A549 (cell line): ENCODE results near the gene DHX34. TPM values are rescaled to one million over a fixed set of nuclear protein-coding genes. Genes with fewer than 3 reads are reported as not detected.

Experiments
- ATAC-seq, 2 experiments: fragments of 200-7000 bp in 1 of 2; fragments of >200 bp in 1 of 2; cut with Nextera tagmentation in 1 of 2; cut with Tn5 transposase in 1 of 2; 3 replicates each; pipeline versions ENCODE4 v1.8.0 to v1.9.1; 2018 to 2020; ENCODE audit warnings: mild to moderate bottlenecking in 1 of 2, moderate library complexity in 1 of 2
- CTCF ChIA-PET: fragments of 300-600 bp; sonication (Branson Sonifier 250); formaldehyde crosslinking; extraction: SDS; loops from one replicate; lab custom pipeline; 2021; ENCODE audit warnings: antibody characterized with exemption, inconsistent platforms; lab: Yijun Ruan, JAX
- POLR2A ChIA-PET: fragments of 350-600 bp; formaldehyde crosslinking; extraction: SDS; loops from one replicate; lab custom pipeline; 2021; ENCODE audit warnings: antibody characterized with exemption, inconsistent platforms; lab: Yijun Ruan, JAX
- DNase-seq, 2 experiments: peaks; one replicate each; pipeline versions ENCODE4 v3.0.0 to v3.0.0-alpha.2; 2011 to 2016; ENCODE audit warnings: low read depth in 1 of 2, low spot score in 1 of 2
- FAIRE-seq: peaks from 2 replicates; lab custom pipeline; 2011; peaks lifted over from hg19 to GRCh38; lab: Jason Lieb, UNC
- H3K27ac ChIP-seq, 2 experiments: fragments of >200 bp; sonication (Bioruptor Twin); formaldehyde crosslinking; 3 replicates each; pipeline ENCODE4 v1.5.1; 2016 to 2017
- H3K4me1 ChIP-seq: fragments of >200 bp; sonication (Bioruptor Twin); formaldehyde crosslinking; 3 replicates; pipeline ENCODE4 v1.6.1; 2016
- H3K4me2 ChIP-seq: fragments of >200 bp; sonication (Bioruptor Twin); formaldehyde crosslinking; 3 replicates; pipeline ENCODE4 v1.6.1; 2016
- H3K4me3 ChIP-seq: fragments of >200 bp; sonication (Bioruptor Twin); formaldehyde crosslinking; 3 replicates; pipeline ENCODE4 v1.5.1; 2016
- H3K9me3 ChIP-seq: fragments of >200 bp; sonication (Bioruptor Twin); formaldehyde crosslinking; 3 replicates; pipeline ENCODE4 v1.6.1; 2016
- CHD4 ChIP-seq: fragments of 200-600 bp; sonication (generic); IDR thresholded peaks from 2 replicates; pipeline ENCODE4 v1.6.1; 2016; ENCODE audit warnings: antibody characterized with exemption, mild to moderate bottlenecking, borderline replicate concordance
- EHF ChIP-seq: fragments of 250-450 bp; sonication (Bioruptor Pico); IDR thresholded peaks from 2 replicates; pipeline ENCODE4 v1.5.0; 2020; ENCODE audit warnings: mild to moderate bottlenecking
- EP300 ChIP-seq, 2 experiments: fragments of >200 bp; sonication (Bioruptor Twin); formaldehyde crosslinking; IDR thresholded peaks; 2 replicates in 1 of 2; 3 replicates in 1 of 2; pipeline ENCODE4 v1.6.1; 2016 to 2017
- ESRRA ChIP-seq: fragments of 150-350 bp; IDR thresholded peaks from 2 replicates; pipeline ENCODE4 v1.6.1; 2014; ENCODE audit warnings: mild to moderate bottlenecking, low read length, borderline replicate concordance
- FOSL2 ChIP-seq, 2 experiments: fragments of 450-650 bp in 1 of 2; fragments of >200 bp in 1 of 2; sonication (Bioruptor Twin) in 1 of 2; formaldehyde crosslinking; IDR thresholded peaks; 2 replicates each; pipeline versions ENCODE4 v1.5.0 to v1.6.1; 2016 to 2020; ENCODE audit warnings: mild to moderate bottlenecking in 1 of 2, moderate library complexity in 1 of 2
- FOXS1 ChIP-seq: fragments of 250-450 bp; sonication (Bioruptor Pico); IDR thresholded peaks from 2 replicates; pipeline ENCODE4 v1.5.0; 2020; ENCODE audit warnings: mild to moderate bottlenecking, moderate library complexity
- GATA3 ChIP-seq: IDR thresholded peaks from 2 replicates; pipeline ENCODE4 v1.6.1; 2012; ENCODE audit warnings: borderline replicate concordance
- HDAC2 ChIP-seq: fragments of 200-600 bp; sonication (generic); IDR thresholded peaks from 2 replicates; pipeline ENCODE4 v1.6.1; 2016
- HEYL ChIP-seq: fragments of 250-450 bp; sonication (Bioruptor Pico); IDR thresholded peaks from 2 replicates; pipeline ENCODE4 v1.8.0; 2021; ENCODE audit warnings: mild to moderate bottlenecking, moderate library complexity
- HOXB13 ChIP-seq: fragments of 250-450 bp; sonication (Bioruptor Pico); IDR thresholded peaks from 2 replicates; pipeline ENCODE4 v1.5.0; 2020; ENCODE audit warnings: low read depth, mild to moderate bottlenecking, moderate library complexity
- HOXB5 ChIP-seq: fragments of 250-450 bp; sonication (Bioruptor Pico); IDR thresholded peaks from 2 replicates; pipeline ENCODE4 v1.5.0; 2020; ENCODE audit warnings: mild to moderate bottlenecking, moderate library complexity
- JUN ChIP-seq, 2 experiments: fragments of >200 bp; sonication (Bioruptor Twin); formaldehyde crosslinking; IDR thresholded peaks; 2 replicates in 1 of 2; 3 replicates in 1 of 2; pipeline ENCODE4 v1.6.1; 2016 to 2017
- KDM5A ChIP-seq: fragments of 200-600 bp; sonication (generic); IDR thresholded peaks from 2 replicates; pipeline ENCODE4 v1.6.1; 2016; ENCODE audit warnings: antibody characterized with exemption, mild to moderate bottlenecking
- MAFK ChIP-seq: fragments of 450-650 bp; IDR thresholded peaks from 2 replicates; pipeline ENCODE4 v1.6.1; 2014; ENCODE audit not compliant: partially characterized antibody
- NFE2L2 ChIP-seq: fragments of 150-350 bp; conservative IDR thresholded peaks from 2 replicates; pipeline ENCODE4 v1.6.1; 2014; ENCODE audit warnings: low read length
- NR3C1 ChIP-seq: fragments of >200 bp; sonication (Bioruptor Twin); formaldehyde crosslinking; IDR thresholded peaks from 3 replicates; pipeline ENCODE4 v1.6.1; 2017
- POLR2A ChIP-seq: IDR thresholded peaks from 2 replicates; pipeline ENCODE4 v1.6.1; 2012; ENCODE audit warnings: mild to moderate bottlenecking, low read length
- POLR2AphosphoS2 ChIP-seq: conservative IDR thresholded peaks from 2 replicates; pipeline ENCODE4 v1.6.1; 2012; ENCODE audit warnings: low read length, improper control_type of control experiment, inconsistent platforms
- RARB ChIP-seq: fragments of 250-450 bp; sonication (Bioruptor Pico); IDR thresholded peaks from 2 replicates; pipeline ENCODE4 v1.8.0; 2021; ENCODE audit warnings: mild to moderate bottlenecking, moderate library complexity
- REST ChIP-seq: fragments of 200-600 bp; sonication (generic); IDR thresholded peaks from 2 replicates; pipeline ENCODE4 v1.6.1; 2016; ENCODE audit warnings: antibody characterized with exemption, mild to moderate bottlenecking, moderate library complexity
- RFX5 ChIP-seq: fragments of 450-650 bp; IDR thresholded peaks from 2 replicates; pipeline ENCODE4 v1.7.1; 2014; ENCODE audit warnings: antibody characterized with exemption, mild to moderate bottlenecking, moderate library complexity
- SMC3 ChIP-seq: fragments of >200 bp; sonication (Bioruptor Twin); formaldehyde crosslinking; IDR thresholded peaks from 3 replicates; pipeline ENCODE4 v1.6.1; 2018; ENCODE audit warnings: inconsistent platforms
- TP53 ChIP-seq: fragments of 250-450 bp; sonication (Bioruptor Pico); IDR thresholded peaks from 2 replicates; pipeline ENCODE4 v1.5.0; 2021; ENCODE audit warnings: mild to moderate bottlenecking, moderate library complexity
- ZFP36 ChIP-seq: fragments of 450-650 bp; IDR thresholded peaks from 2 replicates; pipeline ENCODE4 v1.6.1; 2014; ENCODE audit warnings: borderline replicate concordance; ENCODE audit not compliant: partially characterized antibody
- WGBS: methylation state at CpG from one replicate; pipeline ENCODE4 v1.1.6; 2017; ENCODE audit errors: missing lambda C conversion rate; 5-methylcytosine and 5-hydroxymethylcytosine counted together
- polyA plus RNA-seq, 4 experiments: library from polyadenylated mRNA; depleted of rRNA in 3 of 4; stranded (reverse); fragments of >200 nt; fragmentation: RNase III in 1 of 4; extraction: RNeasy Plus Mini Kit Qiagen cat#74134 plus additional on column Dnase treatment in 1 of 4; gene quantifications; 2 replicates in 3 of 4; 3 replicates in 1 of 4; pipeline ENCODE4 v1.2.3, GENCODE V29; 2011 to 2017
- TF ChIP-seq, protein P1 (sequence below): fragments of 250-450 bp; sonication (Bioruptor Pico); IDR thresholded peaks from 2 replicates; pipeline ENCODE4 v1.5.0; 2021; ENCODE audit warnings: mild to moderate bottlenecking, moderate library complexity, borderline replicate concordance
- TF ChIP-seq, protein P2 (sequence below): fragments of 450-650 bp; IDR thresholded peaks from 2 replicates; pipeline ENCODE4 v1.6.1; 2014; ENCODE audit warnings: antibody characterized with exemption
- TF ChIP-seq, protein P3 (sequence below): IDR thresholded peaks from 2 replicates; pipeline ENCODE4 v1.6.1; 2012

The DHX34 gene
- polyA plus RNA-seq, 2 of the 4 experiments (the other 2 are of a cell fraction), result 12.4 to 24.5 TPM

DNA sequence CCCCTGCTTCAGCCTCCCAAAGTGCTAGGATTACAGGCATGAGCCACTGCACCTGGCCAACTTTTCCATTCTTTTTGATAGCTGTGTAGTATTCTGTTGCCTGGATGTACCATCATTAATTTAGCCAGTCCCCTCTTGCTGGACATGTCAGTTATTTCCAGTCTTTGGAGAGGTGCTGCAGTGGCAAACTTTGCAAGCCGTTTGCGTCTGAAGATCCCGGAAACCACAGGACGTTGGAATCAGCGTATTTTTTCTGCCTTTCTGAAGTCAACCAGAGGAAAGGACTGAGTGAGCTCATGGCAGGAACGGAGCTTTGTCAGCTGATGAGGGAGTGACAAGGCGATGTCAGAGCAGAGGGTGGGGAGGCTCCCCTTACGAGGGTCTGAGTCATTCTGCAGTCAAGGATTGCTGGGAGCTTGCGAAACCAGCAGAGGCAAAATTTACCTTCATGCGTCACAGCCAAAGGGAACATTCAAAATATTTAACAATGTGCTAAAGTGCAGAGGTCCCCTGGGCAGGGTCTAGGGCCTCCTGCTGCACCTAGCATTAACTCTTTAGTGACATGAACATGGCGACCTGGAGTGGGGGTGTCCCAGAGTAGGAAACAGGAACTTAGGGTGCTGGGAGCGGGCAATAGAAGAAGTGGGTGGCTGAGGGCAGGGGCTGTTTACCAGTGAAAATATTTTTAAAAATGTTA, 33.8 kb upstream of the DHX34 start (continued):
- TF ChIP-seq, protein P1, sequence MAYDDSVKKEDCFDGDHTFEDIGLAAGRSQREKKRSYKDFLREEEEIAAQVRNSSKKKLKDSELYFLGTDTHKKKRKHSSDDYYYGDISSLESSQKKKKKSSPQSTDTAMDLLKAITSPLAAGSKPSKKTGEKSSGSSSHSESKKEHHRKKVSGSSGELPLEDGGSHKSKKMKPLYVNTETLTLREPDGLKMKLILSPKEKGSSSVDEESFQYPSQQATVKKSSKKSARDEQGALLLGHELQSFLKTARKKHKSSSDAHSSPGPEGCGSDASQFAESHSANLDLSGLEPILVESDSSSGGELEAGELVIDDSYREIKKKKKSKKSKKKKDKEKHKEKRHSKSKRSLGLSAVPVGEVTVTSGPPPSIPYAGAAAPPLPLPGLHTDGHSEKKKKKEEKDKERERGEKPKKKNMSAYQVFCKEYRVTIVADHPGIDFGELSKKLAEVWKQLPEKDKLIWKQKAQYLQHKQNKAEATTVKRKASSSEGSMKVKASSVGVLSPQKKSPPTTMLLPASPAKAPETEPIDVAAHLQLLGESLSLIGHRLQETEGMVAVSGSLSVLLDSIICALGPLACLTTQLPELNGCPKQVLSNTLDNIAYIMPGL (CRISPR knock-in tag), result no peak
- TF ChIP-seq POLR2A (no peak), HOXB13 (CRISPR knock-in tag) (peak; percentile 67; the same call in 1 of the 2 replicates), JUN (IDR thresholded peaks at IDR 0.05) (peak; percentile 95 to 99), GATA3 (peak; percentile 94), EHF (CRISPR knock-in tag) (no peak), FOSL2 (IDR thresholded peaks at IDR 0.05) (peak; percentile 98), FOSL2 (CRISPR knock-in tag; IDR thresholded peaks at IDR 0.05) (peak; percentile 99), ESRRA (0 out of 2 replicates have a peak, but pooled peaks have one; percentile 23)

GRCh38 chr19:47316513-47316912, 32.6 kb upstream of the DHX34 start:
- WGBS, result 75% methylated on average over 4 of the region's 4 CpGs
- CTCF ChIA-PET, result interaction anchor here (1.2 to 7.1 kb wide), 6 partner anchors 10 to 75 kb away, joined by 4 to 73 read pairs (median 6); partner anchors contain the start of gene DHX34

GRCh38 chr19:47319923-47320871, 28.9 kb upstream of the DHX34 start:
- FAIRE-seq (no peak), ATAC-seq (no peak)
- TF ChIP-seq NR3C1 (no peak), ZFP36 (no peak), POLR2AphosphoS2 (no peak), KDM5A (no peak), TP53 (no peak), MAFK (no peak), REST (no peak), SMC3 (no peak), CHD4 (no peak), EP300 (IDR thresholded peaks at IDR 0.05) (no peak), FOSL2 (IDR thresholded peaks at IDR 0.05) (no peak), FOSL2 (CRISPR knock-in tag; IDR thresholded peaks at IDR 0.05) (no peak), RARB (CRISPR knock-in tag) (no peak), HOXB5 (no peak), NFE2L2 (no peak), EHF (CRISPR knock-in tag) (no peak), FOXS1 (CRISPR knock-in tag) (no peak)
- TF ChIP-seq, protein P2, sequence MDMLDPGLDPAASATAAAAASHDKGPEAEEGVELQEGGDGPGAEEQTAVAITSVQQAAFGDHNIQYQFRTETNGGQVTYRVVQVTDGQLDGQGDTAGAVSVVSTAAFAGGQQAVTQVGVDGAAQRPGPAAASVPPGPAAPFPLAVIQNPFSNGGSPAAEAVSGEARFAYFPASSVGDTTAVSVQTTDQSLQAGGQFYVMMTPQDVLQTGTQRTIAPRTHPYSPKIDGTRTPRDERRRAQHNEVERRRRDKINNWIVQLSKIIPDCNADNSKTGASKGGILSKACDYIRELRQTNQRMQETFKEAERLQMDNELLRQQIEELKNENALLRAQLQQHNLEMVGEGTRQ, result no peak

More at GRCh38 chr19:47316513-47316912, 32.6 kb upstream of the DHX34 start:
- Histone ChIP-seq H3K9me3 (peaks cover 18% of the 10 kb centered on the region), H3K27ac (peak overlapping the region; percentile 67 to 81; a peak in 5 of 6 replicates), H3K4me3 (no peak overlapping the region), H3K4me1 (peaks cover 19% of the 10 kb centered on the region), H3K4me2 (no peak overlapping the region)
- DNase-seq, result no peak
- FAIRE-seq, result no peak
- POLR2A ChIA-PET, result interaction anchor here (0.7 to 2.4 kb wide), 2 partner anchors 32 to 43 kb away, joined by 4 to 21 read pairs; partner anchors contain the start of gene DHX34
- no peak for ATAC-seq
- TF ChIP-seq, protein P3, sequence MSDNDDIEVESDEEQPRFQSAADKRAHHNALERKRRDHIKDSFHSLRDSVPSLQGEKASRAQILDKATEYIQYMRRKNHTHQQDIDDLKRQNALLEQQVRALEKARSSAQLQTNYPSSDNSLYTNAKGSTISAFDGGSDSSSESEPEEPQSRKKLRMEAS, result peak; percentile 64
- TF ChIP-seq HEYL (0 out of 2 replicates have a peak, but pooled peaks have one; percentile 46), RFX5 (no peak), HDAC2 (no peak)

More at GRCh38 chr19:47319923-47320871, 28.9 kb upstream of the DHX34 start:
- POLR2A ChIA-PET, result no interaction called here
- peaks cover 5% of the 10 kb centered on the region for H3K9me3 ChIP-seq
- H3K4me3 ChIP-seq, result no peak overlapping the region
- H3K4me2 ChIP-seq, result no peak overlapping the region
- CTCF ChIA-PET, result interaction anchor here (0.6 to 1.7 kb wide), 5 partner anchors 14 to 445 kb away, joined by 3 to 11 read pairs (median 5); partner anchors contain the start of gene DHX34
- H3K27ac ChIP-seq, result peak overlapping the region; percentile 21 to 24; a peak in 1 of 6 replicates
- DNase-seq, result no peak
- 93% methylated on average over 46 of the region's 46 CpGs for WGBS
- peaks cover 8% of the 10 kb centered on the region for H3K4me1 ChIP-seq
